Sigmoid colon (tissue), 3 donors: Measurements from ENCODE around the gene C4orf54.

Experiments used
- POLR2A ChIP-seq, 2 donors: fragments of 450-650 bp; IDR thresholded peaks; one replicate each; pipeline ENCODE4 v1.6.1; 2016; ENCODE audit warnings: antibody characterized with exemption in 2 of 2, mild to moderate bottlenecking in 2 of 2, moderate library complexity in 2 of 2
- TF ChIP-seq, protein P1 (sequence below), 4 experiments: fragments of 450-650 bp in 3 of 4; fragments of 200-600 bp in 1 of 4; IDR thresholded peaks; one replicate each; pipeline ENCODE4 v1.5.1; 2016 to 2019; ENCODE audit warnings: antibody characterized with exemption in 4 of 4, mild to moderate bottlenecking in 3 of 4, moderate library complexity in 2 of 4

DNA sequence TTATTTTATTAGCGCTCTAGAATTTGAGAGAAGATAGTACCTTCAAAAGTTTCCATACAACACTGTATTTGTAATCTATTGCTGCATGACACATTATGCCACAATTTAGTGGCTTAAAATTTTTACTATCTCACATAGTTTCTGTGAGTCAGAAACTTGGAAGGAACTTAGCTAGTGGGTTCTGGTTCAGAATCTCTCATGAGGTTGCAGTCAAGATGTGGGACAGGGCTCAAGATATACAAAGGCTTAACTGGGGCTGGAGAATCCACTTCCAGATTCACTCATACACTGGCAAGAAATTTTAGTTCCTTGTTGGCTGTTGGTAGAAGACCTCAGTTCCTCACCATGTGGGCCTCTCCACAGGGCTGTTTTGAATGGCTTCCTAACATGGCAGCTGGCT is 11.5 kb upstream of the C4orf54 start:
- TF ChIP-seq POLR2A (IDR thresholded peaks at IDR 0.05): no peak
- TF ChIP-seq, protein P1, sequence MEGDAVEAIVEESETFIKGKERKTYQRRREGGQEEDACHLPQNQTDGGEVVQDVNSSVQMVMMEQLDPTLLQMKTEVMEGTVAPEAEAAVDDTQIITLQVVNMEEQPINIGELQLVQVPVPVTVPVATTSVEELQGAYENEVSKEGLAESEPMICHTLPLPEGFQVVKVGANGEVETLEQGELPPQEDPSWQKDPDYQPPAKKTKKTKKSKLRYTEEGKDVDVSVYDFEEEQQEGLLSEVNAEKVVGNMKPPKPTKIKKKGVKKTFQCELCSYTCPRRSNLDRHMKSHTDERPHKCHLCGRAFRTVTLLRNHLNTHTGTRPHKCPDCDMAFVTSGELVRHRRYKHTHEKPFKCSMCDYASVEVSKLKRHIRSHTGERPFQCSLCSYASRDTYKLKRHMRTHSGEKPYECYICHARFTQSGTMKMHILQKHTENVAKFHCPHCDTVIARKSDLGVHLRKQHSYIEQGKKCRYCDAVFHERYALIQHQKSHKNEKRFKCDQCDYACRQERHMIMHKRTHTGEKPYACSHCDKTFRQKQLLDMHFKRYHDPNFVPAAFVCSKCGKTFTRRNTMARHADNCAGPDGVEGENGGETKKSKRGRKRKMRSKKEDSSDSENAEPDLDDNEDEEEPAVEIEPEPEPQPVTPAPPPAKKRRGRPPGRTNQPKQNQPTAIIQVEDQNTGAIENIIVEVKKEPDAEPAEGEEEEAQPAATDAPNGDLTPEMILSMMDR (IDR thresholded peaks at IDR 0.05): no peak
